K562 (cell line): Measurements from ENCODE around the gene SUMF1. TPM values are rescaled to one million over a fixed set of nuclear protein-coding genes. Genes with fewer than 3 reads are reported as not detected.
A peak's percentile ranks its signal among the peaks of the same experiment; 100 is the strongest.

Experiments
- CREB1 ChIP-seq, 2 experiments: sonication (generic) in 1 of 2; formaldehyde crosslinking in 1 of 2; IDR thresholded peaks; 2 replicates each; pipeline versions ENCODE4 v1.6.1 to v1.8.0; 2012 to 2022; ENCODE audit warnings: inconsistent platforms in 1 of 2, mild to moderate bottlenecking in 1 of 2, missing genetic modification reagents in 1 of 2, moderate library complexity in 1 of 2
- CTBP1 ChIP-seq: fragments of 450-650 bp; IDR thresholded peaks from 2 replicates; pipeline ENCODE4 v1.6.1; 2016; ENCODE audit warnings: borderline replicate concordance
- HNRNPK ChIP-seq: fragments of 200-400 bp; formaldehyde crosslinking; IDR thresholded peaks from one replicate; pipeline ENCODE4 v1.6.1; 2018; ENCODE audit warnings: mild to moderate bottlenecking, low read depth, low read length; ENCODE audit not compliant: poor library complexity, severe bottlenecking
- HNRNPLL ChIP-seq: fragments of 200-400 bp; formaldehyde crosslinking; IDR thresholded peaks from 2 replicates; pipeline ENCODE4 v1.6.1; 2017; ENCODE audit warnings: low read length, low read depth, mild to moderate bottlenecking; ENCODE audit not compliant: poor library complexity, severe bottlenecking
- NFATC3 ChIP-seq: fragments of 450-650 bp; IDR thresholded peaks from 2 replicates; pipeline ENCODE4 v1.6.1; 2017; ENCODE audit warnings: mild to moderate bottlenecking
- NRF1 ChIP-seq, 2 experiments: fragments of 450-650 bp; IDR thresholded peaks in 1 of 2; conservative IDR thresholded peaks in 1 of 2; 2 replicates each; pipeline ENCODE4 v1.6.1; 2014; ENCODE audit warnings: mild to moderate bottlenecking in 2 of 2
- SMARCA4 ChIP-seq: fragments of 450-650 bp; IDR thresholded peaks from 2 replicates; pipeline ENCODE4 v1.6.1; 2016
- SMARCE1 ChIP-seq: fragments of 450-650 bp; IDR thresholded peaks from 2 replicates; pipeline ENCODE4 v1.7.1; 2016; ENCODE audit warnings: mild to moderate bottlenecking
- SNIP1 ChIP-seq: fragments of 450-650 bp; IDR thresholded peaks from 2 replicates; pipeline ENCODE4 v1.7.1; 2017; ENCODE audit warnings: low read depth, mild to moderate bottlenecking
- TEAD4 ChIP-seq, 2 experiments: sonication (generic) in 1 of 2; formaldehyde crosslinking in 1 of 2; IDR thresholded peaks; 2 replicates each; pipeline versions ENCODE4 v1.6.1 to v1.8.0; 2012 to 2022; ENCODE audit warnings: borderline replicate concordance in 1 of 2, inconsistent platforms in 1 of 2, low read length in 1 of 2, mild to moderate bottlenecking in 1 of 2, missing genetic modification reagents in 1 of 2
- ZNF224 ChIP-seq: sonication (generic); formaldehyde crosslinking; IDR thresholded peaks from 2 replicates; pipeline ENCODE4 v1.8.0; 2022; ENCODE audit warnings: mild to moderate bottlenecking, missing genetic modification reagents
- ZNF232 ChIP-seq: sonication (generic); formaldehyde crosslinking; IDR thresholded peaks from 2 replicates; pipeline ENCODE4 v1.8.0; 2022; ENCODE audit warnings: mild to moderate bottlenecking, missing genetic modification reagents
- ZNF695 ChIP-seq: fragments of 450-650 bp; formaldehyde crosslinking; IDR thresholded peaks from 2 replicates; pipeline ENCODE4 v1.4.0; 2020; ENCODE audit warnings: mild to moderate bottlenecking, moderate library complexity
- polyA plus RNA-seq, 8 experiments: library from polyadenylated mRNA; depleted of rRNA in 4 of 8; stranded (reverse) in 5 of 8; unstranded in 3 of 8; fragments of >200 nt; fragmentation: Nextera tagmentation in 2 of 8; fragmentation: Illumina TruSeq in 1 of 8; extraction: Ambion mirVana in 2 of 8; extraction: Trizol in 1 of 8; gene quantifications; 2 replicates each; pipeline versions ENCODE4 v1.2.1 to v1.2.3, GENCODE V29; 2011 to 2014; ENCODE audit warnings: inconsistent platforms in 1 of 8, missing spikeins in 1 of 8
- total RNA-seq, 7 experiments: library from RNA; depleted of rRNA in 6 of 7; stranded (reverse); fragments of >200 nt in 6 of 7; fragmentation: Illumina TruSeq in 2 of 7; extraction: Trizol in 2 of 7; gene quantifications; 2 replicates each; pipeline versions ENCODE4 v1.2.1 to v1.2.3, GENCODE V29; 2011 to 2021; ENCODE audit warnings: low replicate concordance in 1 of 7
- TF ChIP-seq, protein P1 (sequence below): sonication (generic); formaldehyde crosslinking; IDR thresholded peaks from 2 replicates; pipeline ENCODE4 v1.8.1; 2023; ENCODE audit warnings: mild to moderate bottlenecking, missing genetic modification reagents, moderate library complexity
- TF ChIP-seq, protein P2 (sequence below), 3 experiments: IDR thresholded peaks in 2 of 3; conservative IDR thresholded peaks in 1 of 3; 2 replicates each; pipeline ENCODE4 v1.5.1; 2011 to 2012; ENCODE audit warnings: low read length in 3 of 3, mild to moderate bottlenecking in 3 of 3, control low read depth in 2 of 3, improper control_type of control experiment in 1 of 3, inconsistent platforms in 1 of 3, low read depth in 1 of 3, mixed read lengths in 1 of 3, moderate library complexity in 1 of 3; ENCODE audit not compliant: insufficient read depth in 2 of 3

The SUMF1 gene
- total and polyA plus RNA-seq, 9 of the 15 experiments (the other 6 are each of a cell fraction or from before 2014, with no cell fraction given), result 1.3 to 7.4 (median 4.2) TPM

DNA sequence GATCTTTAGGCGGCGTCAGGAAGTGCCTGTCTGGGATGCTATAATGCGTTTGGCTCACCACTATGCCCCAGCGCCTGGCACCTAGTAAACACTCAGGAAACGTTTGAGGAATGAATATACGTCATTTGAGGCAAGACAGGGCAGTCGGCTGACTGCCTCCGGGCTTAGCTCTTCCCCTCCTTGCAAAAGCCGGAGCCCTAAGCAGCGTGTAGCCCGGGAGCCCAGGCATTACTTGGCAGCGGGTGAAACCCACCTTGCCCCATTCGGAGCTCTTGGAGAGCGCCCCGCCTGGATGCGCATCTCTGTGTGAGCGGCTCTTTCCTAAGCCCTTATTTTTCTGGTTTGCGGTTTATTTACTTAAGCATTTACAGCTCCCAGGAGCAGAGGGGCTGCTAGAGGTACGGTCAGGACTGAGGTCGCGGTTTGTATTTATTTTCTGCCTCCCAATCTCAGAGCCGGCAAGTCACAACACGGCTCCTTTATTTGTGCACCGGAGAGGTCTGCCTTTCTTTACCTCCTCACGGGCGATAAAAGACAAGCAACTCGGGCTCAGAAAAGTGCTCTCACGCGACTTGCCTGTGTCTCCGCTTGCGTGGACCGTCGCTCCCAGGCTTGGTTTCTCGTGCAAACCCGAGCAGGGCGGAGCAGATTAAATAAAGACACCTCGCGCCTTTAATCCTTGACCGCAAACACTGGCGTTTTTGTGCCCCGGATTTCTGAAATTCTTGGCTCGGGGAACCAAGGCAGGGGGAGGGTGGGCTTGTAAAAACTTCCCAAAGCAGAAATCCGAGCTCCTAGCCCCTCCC, 25.3 kb upstream of the SUMF1 start (continued):
- TF ChIP-seq, protein P1, sequence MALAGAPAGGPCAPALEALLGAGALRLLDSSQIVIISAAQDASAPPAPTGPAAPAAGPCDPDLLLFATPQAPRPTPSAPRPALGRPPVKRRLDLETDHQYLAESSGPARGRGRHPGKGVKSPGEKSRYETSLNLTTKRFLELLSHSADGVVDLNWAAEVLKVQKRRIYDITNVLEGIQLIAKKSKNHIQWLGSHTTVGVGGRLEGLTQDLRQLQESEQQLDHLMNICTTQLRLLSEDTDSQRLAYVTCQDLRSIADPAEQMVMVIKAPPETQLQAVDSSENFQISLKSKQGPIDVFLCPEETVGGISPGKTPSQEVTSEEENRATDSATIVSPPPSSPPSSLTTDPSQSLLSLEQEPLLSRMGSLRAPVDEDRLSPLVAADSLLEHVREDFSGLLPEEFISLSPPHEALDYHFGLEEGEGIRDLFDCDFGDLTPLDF, result 0 out of 2 replicates have a peak, but pooled peaks have one; percentile 16
- TF ChIP-seq SMARCA4 (0 out of 2 replicates have a peak, but pooled peaks have one; percentile 21), HNRNPK (no peak), NRF1 (conservative IDR thresholded peaks at IDR 0.05 in 1 of 2, IDR thresholded peaks at IDR 0.05 in 1 of 2) (peak in 1 of 2 experiments; percentile 41; a peak in 1 of 4 replicates), SMARCE1 (peak; percentile 31; the same call in 1 of the 2 replicates), CREB1 (IDR thresholded peaks at IDR 0.05) (no peak), CREB1 (CRISPR knock-in tag; IDR thresholded peaks at IDR 0.05) (0 out of 2 replicates have a peak, but pooled peaks have one; percentile 12), ZNF224 (CRISPR knock-in tag) (peak; percentile 60; the same call in 1 of the 2 replicates), SNIP1 (no peak), ZNF695 (CRISPR knock-in tag) (peak; percentile 35; the same call in 1 of the 2 replicates), CTBP1 (peak; percentile 34; the same call in 1 of the 2 replicates), HNRNPLL (peak; percentile 44), NFATC3 (no peak), TEAD4 (IDR thresholded peaks at IDR 0.05; ENCODE audit: low read length) (peak; percentile 8; the same call in 1 of the 2 replicates), TEAD4 (CRISPR knock-in tag; IDR thresholded peaks at IDR 0.05; ENCODE audit: borderline replicate concordance) (no peak), ZNF232 (CRISPR knock-in tag) (peak; percentile 39; the same call in 1 of the 2 replicates)
- TF ChIP-seq, protein P2, sequence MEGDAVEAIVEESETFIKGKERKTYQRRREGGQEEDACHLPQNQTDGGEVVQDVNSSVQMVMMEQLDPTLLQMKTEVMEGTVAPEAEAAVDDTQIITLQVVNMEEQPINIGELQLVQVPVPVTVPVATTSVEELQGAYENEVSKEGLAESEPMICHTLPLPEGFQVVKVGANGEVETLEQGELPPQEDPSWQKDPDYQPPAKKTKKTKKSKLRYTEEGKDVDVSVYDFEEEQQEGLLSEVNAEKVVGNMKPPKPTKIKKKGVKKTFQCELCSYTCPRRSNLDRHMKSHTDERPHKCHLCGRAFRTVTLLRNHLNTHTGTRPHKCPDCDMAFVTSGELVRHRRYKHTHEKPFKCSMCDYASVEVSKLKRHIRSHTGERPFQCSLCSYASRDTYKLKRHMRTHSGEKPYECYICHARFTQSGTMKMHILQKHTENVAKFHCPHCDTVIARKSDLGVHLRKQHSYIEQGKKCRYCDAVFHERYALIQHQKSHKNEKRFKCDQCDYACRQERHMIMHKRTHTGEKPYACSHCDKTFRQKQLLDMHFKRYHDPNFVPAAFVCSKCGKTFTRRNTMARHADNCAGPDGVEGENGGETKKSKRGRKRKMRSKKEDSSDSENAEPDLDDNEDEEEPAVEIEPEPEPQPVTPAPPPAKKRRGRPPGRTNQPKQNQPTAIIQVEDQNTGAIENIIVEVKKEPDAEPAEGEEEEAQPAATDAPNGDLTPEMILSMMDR (IDR thresholded peaks at IDR 0.05 in 2 of 3, conservative IDR thresholded peaks at IDR 0.05 in 1 of 3; ENCODE audit: insufficient read depth in 2 of 3, low read depth in 1 of 3, low read length in 3 of 3), result 0 out of 6 replicates have a peak, but pooled peaks of 1 of the 3 experiments have one; percentile 0
